Suppressor macrophage treated with lipopolysaccharide for 4 hours (primary cell): ENCODE data around the gene ARID4B.

Experiments
- DNase-seq: peaks from one replicate; pipeline ENCODE4 v3.0.0-alpha.2; 2020

Gene ARID4B

GRCh38 chr1:235124111-235124510, 203.9 kb downstream of the ARID4B start:
- no peak for DNase-seq

- DNase-seq = no peak
Observed at GRCh38 chr1:235122348-235122747, 205.6 kb downstream of the ARID4B start.
